GM18868 (cell line): ENCODE data around the gene SLC12A5.

Experiments
- ATAC-seq: cut with Tn5 transposase; IDR thresholded peaks from one replicate; pipeline ENCODE4 v1.9.1; 2021; ENCODE audit warnings: mild to moderate bottlenecking, moderate library complexity; ENCODE audit not compliant: unreplicated experiment

The SLC12A5 gene

DNA sequence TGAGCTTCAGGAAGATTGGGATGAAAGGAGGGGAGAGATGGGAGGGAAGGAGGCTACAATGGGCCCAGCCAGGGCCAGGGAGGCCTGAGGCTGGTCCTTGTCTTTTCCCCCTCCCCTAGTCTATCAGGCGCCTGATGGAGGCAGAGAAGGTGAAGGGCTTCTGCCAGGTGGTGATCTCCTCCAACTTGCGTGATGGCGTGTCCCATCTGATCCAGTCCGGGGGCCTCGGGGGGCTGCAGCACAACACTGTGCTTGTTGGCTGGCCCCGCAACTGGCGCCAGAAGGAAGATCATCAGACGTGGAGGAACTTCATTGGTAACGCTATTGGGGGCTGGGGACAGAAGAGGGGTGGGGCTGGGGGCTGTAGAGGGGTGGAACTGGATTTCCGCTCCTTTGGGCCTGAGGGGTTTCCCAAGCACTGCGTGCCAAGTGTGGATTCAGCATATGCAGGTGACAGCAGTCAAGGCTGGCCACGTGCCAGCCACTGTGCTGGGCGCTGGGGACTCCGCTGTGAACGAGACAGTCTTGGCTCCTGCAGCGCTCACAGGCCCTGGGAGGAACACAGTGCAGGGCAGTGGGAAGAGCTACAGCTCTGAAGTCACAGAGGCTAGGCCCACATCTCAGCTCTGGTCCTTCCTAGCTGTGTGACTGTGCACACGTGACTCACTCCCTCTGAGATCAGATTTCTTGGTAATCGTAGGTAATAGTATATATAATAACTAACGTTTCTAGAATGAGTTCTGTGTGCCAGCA lies 22.7 kb downstream of the SLC12A5 start:
- ATAC-seq, result no peak

DNA sequence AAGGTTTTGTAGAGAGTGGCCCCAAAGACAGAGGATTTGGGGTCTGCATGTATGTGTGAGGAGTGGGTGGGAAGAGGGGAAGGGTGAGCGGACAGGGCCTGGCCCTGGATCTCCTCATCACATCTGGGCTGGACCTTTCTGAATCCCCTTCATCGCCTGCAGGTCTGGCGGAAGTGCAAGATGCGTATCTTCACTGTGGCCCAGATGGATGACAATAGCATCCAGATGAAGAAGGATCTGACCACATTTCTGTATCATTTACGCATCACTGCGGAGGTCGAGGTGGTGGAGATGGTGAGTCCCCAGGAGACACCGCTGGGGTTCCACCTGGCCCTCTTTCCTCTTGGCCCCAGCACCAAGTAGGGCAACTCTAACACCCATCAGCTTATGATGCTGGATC lies 24.4 kb downstream of the SLC12A5 start:
- no peak for ATAC-seq

DNA sequence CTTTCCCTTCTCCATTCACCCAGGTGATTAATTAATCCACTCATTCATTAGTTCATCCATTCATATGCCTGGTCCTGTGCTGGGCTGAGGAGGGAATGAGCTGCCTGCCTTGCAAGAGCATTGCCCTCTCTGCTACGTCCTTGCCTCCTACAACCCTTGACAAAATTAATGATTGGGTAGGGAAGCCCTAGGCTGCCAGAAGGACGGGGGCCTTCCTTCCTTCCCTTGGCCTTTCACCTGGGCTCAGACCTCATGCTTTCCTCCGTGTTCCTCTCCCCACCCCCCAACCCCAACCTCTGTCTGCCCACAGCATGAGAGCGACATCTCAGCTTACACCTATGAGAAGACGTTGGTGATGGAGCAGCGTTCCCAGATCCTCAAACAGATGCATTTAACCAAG lies 25.6 kb downstream of the SLC12A5 start:
- no peak for ATAC-seq

DNA sequence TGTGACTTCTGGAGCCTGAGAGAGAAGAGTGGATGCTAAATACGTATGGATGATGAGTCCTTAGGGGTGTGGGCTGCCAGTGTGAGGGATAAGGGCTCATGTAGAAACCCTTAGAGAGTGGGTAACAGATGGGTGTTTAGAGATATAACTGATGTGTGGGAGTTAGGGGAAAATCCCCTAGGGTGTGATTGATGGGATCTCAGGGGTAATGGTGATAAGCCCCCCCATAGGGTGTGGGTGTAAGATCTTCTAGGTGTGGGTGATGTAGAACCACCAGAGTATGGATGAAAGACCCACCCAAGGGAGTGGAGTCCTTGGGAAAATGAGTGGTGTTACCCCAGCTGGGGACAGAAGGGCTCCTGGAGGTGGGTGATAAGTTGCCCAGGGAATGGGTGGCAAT lies 26.3 kb downstream of the SLC12A5 start:
- ATAC-seq, result no peak

DNA sequence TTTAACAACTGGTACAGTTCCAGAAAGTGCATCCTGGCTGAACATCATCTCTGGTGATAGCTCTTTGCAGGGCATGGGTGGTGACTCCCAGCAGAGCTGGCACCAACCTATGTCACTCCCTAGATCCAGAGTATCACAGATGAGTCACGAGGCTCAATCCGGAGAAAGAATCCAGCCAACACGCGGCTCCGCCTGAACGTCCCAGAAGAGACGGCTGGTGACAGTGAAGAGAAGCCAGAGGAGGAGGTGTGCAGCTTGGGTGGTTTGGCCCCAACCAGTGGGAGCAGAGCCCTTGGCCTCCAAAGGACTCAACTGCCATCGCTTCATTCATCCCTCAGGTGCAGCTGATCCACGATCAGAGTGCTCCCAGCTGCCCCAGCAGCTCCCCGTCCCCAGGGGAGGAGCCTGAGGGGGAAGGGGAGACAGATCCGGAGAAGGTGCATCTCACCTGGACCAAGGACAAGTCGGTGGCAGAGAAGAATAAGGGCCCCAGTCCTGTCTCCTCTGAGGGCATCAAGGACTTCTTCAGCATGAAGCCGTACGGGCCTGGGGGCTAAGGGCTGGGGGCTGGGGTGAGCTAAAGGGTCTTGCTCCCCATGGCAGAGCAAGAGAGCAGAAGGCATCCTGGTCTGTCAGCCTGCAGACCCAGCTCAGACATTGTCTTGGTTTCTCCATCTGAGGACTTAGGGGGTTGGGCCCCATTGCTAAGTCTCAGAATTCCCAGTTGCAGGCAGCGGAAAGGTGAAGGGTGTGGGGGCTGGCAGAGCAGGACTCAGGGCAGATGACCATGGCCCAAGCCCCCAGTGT lies 27.2 kb downstream of the SLC12A5 start:
- ATAC-seq, result no peak

DNA sequence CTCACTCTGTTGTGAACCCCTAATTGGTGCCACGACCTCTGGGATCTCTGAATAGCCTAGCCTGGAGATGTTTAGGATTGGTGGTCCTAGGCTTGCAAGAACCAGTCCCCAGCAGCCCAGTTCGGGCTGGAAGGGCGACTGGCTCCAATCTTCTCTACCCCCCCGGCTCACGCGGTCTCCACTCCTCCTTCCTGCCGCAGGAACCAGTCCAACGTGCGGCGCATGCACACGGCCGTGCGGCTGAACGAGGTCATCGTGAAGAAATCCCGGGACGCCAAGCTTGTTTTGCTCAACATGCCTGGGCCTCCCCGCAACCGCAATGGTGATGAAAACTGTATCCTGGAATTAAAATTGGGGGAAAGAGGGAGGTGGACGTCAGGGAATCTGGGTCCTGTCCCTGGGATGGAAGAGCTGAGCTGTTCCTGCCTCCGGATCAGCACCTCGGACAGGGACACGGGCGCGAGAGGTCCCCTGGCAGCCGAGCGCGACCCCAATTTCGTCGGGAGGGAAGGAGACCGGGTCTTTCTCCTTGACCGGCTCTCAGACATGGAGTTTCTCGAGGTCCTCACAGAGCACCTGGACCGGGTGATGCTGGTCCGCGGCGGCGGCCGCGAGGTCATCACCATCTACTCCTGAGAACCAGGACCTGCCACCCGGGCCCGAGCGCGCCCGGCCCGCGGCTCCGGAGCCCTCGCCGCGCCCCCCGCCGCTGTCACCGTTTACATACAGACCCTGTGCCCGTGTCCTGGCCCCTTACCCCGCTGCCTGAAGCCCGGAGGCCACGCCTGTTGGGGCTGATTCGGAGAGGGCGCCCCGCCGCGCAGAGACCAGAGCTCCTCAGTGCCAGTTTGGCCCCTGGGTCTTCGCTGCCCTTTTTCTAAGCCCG lies 28.2 kb downstream of the SLC12A5 start:
- no peak for ATAC-seq

DNA sequence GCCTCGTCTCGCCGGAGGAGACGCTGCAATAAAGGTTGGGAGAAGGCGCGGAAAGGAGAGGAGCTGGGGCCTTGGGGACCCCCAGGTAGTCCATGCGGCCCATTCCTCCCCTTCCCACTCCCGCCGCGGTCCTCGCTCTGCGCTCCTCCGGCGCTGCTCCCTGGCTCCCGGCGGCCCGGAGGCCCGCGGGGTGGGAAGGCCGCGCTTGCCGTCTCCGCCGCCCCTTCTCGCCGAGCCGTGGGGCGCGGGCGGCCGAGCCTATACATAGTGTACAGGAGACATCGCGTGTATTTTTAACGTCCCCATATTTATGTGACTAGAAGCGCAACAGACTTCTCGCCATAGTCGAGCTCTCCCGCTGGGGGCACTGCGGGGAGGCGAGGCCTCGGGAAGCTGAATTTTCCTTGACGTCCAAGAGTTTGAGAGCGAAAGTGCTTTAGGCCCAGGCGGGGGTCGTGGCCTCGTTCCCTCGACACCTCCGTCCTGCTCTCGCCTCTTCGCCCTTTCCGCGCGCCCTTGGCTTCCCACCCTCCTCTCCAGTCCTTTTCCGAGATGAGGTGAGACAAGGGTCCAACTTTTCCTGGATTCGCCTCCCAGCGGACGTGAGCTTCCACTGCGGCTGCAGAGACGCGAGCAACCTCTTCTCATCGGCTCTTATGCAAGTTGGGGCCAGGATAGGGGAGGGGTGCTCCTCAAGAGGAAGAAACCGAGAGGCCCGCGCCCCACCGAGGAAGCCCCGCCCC lies 29.0 kb downstream of the SLC12A5 start:
- ATAC-seq, result no peak

DNA sequence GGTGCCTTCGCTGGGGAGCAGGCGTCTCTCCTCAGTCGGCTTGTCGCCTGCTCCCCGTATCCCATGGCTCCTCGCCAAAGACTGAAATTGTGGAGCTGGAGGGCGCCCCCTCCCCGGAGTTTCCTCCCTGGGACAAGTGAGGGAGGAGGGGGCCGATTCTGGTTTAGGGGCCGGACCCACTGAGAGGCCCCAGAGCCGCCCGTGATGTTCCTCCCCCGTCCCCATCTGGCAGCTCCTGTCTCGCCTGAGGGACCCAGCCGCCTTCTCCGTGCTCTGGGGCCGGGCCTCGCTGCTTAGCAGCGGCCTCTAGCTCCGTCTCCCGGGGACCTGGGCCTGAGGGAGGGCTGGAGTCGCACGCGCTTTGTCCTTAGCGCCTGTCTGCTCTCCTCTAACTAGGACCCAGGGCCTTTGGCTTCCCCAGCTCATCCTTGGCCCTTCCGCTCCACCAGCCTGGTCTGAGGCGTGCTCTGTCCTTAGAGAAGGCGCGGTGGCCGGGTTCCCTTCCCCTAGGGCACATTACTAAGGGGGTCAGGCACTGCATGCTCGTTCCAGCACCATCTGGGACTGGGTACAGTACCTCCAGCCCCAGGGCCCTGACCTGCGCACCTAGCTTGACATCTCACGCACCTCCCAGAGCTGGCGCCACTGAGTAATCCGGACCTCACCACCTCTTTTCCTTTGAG lies 29.7 kb downstream of the SLC12A5 start:
- no peak for ATAC-seq

DNA sequence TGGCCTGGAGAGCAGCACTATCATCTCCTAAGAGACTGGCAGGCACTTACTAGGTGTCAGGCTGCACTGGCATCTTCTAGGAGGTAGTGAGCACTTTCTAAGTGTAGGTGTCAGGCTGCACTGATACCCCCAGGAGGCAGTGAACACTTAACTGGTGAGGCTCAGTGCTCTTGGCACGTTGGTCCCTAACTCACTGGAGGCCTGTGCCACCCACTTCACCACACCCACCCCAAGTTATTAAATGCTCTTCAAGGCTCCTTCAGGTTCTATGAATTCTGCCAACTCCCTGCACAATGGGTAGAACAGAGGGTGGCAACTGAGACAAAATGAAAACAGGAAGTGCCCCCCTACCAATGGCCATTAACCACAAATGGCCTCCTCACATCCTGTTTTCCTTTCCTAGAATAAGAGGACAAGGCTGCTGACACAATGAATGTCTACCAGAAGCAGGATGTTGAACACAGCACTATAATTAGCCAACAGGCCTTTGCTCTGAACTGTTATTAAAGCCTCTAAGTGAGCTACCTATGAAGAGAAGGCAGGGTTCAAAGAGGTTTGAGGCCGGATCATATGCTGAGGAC lies 31.4 kb downstream of the SLC12A5 start:
- ATAC-seq, result no peak

DNA sequence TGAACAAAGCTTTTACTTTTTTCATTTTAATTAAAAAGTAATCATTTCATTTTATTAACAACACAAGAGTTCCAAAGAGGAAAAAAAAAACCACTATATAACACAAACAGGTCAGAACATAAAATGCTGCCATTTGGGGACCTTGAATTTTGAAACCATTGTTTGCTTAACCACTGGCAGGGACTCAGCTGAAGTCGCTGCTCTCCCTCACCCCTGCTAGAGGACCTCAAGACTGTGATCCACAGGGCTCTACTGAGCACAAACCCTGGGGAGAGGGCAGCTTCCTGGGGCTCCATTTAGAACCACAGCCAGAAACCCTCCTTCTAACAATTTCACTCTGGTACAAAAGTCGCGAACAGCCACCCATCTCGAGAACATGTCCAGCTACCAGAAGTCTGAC lies 32.0 kb downstream of the SLC12A5 start:
- no peak for ATAC-seq

DNA sequence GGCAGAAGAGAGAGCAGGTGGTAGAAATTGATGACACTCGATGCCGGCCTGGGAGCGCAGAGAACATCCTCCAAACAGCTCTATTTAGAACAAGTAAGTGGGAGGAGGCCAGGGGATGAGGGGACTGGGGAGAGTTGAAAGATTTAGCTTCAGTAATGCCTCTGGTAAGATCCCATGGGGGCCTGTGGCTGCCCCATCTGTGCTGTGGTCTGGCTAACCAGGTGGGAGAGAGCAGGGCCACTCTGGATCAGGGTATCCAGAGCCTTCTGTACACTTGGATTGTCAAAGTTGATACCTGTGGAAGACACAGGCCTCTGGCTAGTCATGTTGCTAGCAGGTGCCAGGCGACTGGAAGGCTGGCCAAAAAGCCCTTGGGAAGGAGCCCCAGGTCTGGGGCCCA lies 33.1 kb downstream of the SLC12A5 start:
- ATAC-seq, result no peak

DNA sequence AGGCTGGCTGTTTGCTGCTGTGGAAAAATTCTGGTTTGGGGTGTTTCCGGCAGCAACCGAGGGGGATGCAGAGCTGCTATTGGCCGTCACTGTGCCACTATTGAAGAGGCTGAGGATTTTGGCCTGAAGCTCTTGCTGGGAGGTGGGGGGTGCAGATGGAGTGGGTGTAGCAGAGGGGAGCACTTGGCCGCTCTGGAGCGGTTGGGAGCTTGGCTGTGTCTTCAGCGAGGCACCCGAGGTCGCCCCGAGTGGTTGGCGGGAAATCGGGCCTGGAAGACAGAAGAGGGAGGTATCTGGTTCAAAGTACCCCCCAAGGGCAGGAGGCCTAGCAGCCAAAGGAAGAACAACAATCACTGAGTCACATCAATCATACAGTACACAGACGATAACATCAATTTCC lies 33.6 kb downstream of the SLC12A5 start:
- ATAC-seq, result no peak

DNA sequence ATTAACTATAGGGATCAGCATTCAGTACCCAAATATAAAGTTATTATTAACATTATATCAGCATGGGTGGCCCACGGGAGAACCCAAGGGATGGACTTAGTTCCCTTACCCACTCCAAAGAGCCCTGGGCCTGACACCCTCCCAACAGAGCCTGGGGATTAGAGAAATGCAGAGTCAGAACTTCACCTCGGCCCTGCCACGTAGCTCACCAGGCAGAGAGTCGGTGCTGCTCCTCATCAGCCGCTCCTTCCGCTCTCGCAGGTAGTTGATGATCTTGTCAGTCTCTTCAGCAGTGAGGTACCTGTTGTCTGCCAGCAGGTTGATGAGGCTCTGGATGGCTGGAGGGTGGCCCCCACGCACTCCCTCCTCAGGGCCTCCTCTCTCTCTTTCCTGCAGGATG lies 34.1 kb downstream of the SLC12A5 start:
- ATAC-seq, result no peak

DNA sequence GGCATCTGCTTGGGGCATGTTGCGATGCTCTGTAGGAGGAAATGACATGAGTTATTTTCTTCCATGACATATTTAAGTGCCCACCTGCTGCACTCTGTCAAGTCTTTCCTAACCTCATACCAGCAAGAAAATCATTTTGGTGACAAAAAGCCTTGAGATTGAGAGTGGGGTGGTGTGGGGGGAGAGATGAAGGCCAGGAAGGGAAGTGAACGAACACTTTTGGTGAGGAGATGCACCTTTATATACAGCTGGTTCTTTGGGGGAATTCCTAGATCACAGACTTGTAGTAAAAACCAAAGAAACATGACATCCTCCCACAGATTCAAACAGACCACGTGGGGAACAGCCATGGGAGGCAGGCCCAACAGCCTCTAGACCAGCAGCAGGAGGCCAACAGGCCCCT lies 34.6 kb downstream of the SLC12A5 start:
- no peak for ATAC-seq

DNA sequence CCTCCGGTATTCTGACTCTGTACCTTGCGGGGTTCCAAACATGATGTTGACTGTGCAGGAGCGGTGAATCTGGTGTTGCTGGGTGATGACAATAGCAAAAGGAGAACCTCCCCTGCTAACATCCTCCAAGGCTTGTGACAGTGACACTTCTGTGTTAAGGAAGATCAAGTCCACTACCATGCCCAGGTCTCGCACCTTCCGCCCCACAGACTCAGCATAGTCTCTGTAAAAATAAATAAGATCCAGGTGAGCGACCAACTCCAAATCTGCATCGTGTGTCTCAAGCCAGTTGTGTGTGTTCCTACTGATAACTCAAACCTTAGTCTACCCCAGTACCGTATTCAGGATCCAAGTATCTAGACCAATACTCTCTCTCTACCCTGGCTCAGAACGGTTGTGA lies 36.0 kb downstream of the SLC12A5 start:
- ATAC-seq, result no peak

DNA sequence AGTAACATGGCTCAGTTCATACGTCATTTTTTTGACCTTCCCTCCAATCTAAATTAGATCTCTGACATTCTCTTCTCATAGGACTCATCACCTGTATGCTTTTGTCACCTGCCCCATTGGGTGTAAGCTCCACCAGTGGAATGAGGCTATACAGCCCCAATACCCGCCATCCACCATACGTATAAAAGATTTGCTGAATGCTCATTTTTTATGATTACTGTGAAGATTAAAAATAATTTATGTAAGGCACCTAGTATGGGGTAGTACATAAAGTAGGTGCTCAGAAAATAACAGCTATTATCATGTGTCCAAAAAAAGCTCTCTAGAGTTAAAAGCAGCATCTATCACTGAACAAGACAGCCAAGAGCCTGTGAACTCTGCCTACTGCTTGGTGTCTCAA lies 36.7 kb downstream of the SLC12A5 start:
- ATAC-seq, result no peak

DNA sequence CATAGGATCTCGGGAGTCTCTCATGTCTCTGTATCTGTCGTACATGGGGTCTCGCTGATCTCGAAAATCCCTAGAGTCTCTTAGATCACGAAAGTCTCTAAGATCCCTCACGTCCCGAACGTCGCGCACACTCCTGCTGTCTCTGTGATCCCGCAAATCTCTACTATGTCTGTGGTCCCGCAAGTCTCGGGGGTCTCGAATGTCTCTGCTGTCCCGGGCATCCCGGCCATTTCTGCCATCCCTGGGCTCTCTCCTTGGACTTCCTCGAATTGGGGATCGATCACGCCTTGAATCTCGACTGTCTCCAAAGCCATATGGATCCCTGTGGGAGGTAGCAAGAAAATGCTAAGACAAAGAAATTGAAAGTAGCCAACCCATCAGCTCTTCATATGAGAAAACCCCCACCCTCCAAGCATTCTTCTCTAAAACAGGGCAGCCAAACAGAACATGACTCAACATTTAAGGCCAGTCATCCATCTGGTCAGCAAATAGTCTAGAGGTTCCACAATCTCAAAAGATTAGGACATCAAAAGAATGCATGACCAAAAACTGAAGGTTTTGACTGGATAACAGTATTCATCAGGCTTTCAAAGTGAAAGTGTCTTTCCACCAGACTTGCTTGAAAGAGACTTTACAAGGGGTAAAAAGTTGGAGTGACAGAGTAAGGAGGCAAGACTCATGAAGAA lies 41.3 kb downstream of the SLC12A5 start:
- ATAC-seq, result no peak

DNA sequence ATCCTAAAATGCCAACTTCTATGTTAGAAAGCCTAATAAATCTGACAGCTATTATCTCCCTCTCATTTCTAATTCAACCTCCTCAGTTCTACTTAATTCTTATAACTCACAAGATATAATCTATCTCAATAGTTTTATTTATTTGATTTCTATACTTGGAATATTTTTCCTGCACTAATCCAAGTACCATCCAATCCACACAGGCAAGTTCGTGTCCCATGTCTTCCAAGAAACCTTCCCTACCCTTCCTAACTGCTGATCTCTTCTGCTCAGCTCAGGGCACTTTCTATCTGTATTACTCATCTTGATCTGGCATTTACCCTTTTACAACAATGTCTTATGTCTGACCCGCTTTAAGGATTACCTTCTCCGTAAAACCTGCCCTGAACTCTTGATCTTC lies 42.6 kb downstream of the SLC12A5 start:
- ATAC-seq, result no peak

DNA sequence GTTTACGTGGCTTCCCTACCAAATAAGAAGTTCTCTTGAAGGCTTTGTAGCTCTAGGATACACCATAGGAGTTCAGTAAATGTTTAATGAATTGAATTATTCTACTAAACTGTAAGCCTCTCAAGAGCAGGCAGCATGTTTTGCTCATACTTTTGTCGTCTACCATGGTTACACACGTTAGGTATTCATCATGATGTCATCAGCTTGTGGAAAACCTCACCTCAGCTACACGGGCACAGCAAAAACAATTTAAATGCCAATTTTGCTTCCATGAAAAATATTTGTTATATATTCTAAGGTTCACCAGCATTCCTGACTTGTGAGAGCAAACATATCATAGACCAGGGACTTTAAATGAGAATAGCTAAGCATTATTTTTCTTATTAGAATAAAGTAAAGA lies 44.0 kb downstream of the SLC12A5 start:
- no peak for ATAC-seq
